ENCODE results near the gene TIMM13.

GRCh38 chr19:2438178-2438577, 10.8 kb upstream of the TIMM13 start:
- TF ChIP-seq CTCF (IDR thresholded peaks at IDR 0.05; ENCODE audit: low read depth, low read length, poor library complexity, severe bottlenecking) (no peak), EZH2phosphoT487 (IDR thresholded peaks at IDR 0.05; ENCODE audit: borderline replicate concordance, low read length) (no peak)

Measured in DOHH2 (cell line).